Spinal cord (tissue), 10 donors: ENCODE measurements around the gene DGKH. TPM values are rescaled to one million over a fixed set of nuclear protein-coding genes. Genes with fewer than 3 reads are reported as not detected.

Experiments
- DNase-seq, 6 donors: peaks; one replicate each; pipeline versions ENCODE4 v3.0.0 to v3.0.0-alpha.2; 2013 to 2015; ENCODE audit warnings: low spot score in 6 of 6, low read depth in 4 of 6
- H3K27ac ChIP-seq: one replicate; pipeline ENCODE4 v1.5.1; 2013; ENCODE audit warnings: low read depth, low read length, control low read depth
- H3K27me3 ChIP-seq: one replicate; pipeline ENCODE4 v1.6.1; 2013; ENCODE audit warnings: low read length; ENCODE audit not compliant: control insufficient read depth, insufficient read depth
- H3K36me3 ChIP-seq: one replicate; pipeline ENCODE4 v1.6.1; 2013; ENCODE audit warnings: low read length; ENCODE audit not compliant: control insufficient read depth, insufficient read depth
- H3K4me1 ChIP-seq: one replicate; pipeline ENCODE4 v1.6.1; 2013; ENCODE audit warnings: low read length; ENCODE audit not compliant: control insufficient read depth, insufficient read depth
- H3K4me3 ChIP-seq: one replicate; pipeline ENCODE4 v1.5.1; 2013; ENCODE audit warnings: low read depth, low read length, control low read depth
- H3K9me3 ChIP-seq: one replicate; pipeline ENCODE4 v1.6.1; 2013; ENCODE audit warnings: low read length; ENCODE audit not compliant: control insufficient read depth, insufficient read depth
- WGBS: methylation state at CpG from one replicate; pipeline ENCODE4 v1.1.5; 2013; ENCODE audit warnings: missing lambda C conversion rate; ENCODE audit not compliant: insufficient coverage; 5-methylcytosine and 5-hydroxymethylcytosine counted together
- polyA plus RNA-seq, 2 donors: library from polyadenylated mRNA; unstranded; fragments of 120-200 nt; gene quantifications; one replicate each; pipeline ENCODE4 v1.2.1, GENCODE V29; 2013; ENCODE audit not compliant: insufficient read length in 2 of 2
- total RNA-seq, 2 donors: library from RNA; depleted of rRNA in 1 of 2; stranded (reverse); fragments of 120-200 nt in 1 of 2; fragments of >200 nt in 1 of 2; gene quantifications; one replicate each; pipeline versions ENCODE4 v1.2.3 to v1.2.4, GENCODE V29; 2013 to 2014
- donor health status: healthy.

Gene DGKH
- total and polyA plus RNA-seq, 4 donors: 3.8 to 49.5 (median 6.3) TPM

GRCh38 chr13:42173789-42174343 is 125.4 kb downstream of the DGKH start:
- H3K4me3 ChIP-seq: no peak overlapping the region
- DNase-seq: no peak
- H3K27me3 ChIP-seq: no peaks in the 10 kb centered on the region
- no peaks in the 10 kb centered on the region for H3K36me3 ChIP-seq
- no peaks in the 10 kb centered on the region for H3K9me3 ChIP-seq
- whole genome bisulfite sequencing: no CpG with 5 or more reads among the region's 4 CpGs
- H3K27ac ChIP-seq: no peak overlapping the region
- H3K4me1 ChIP-seq: no peaks in the 10 kb centered on the region

DNA sequence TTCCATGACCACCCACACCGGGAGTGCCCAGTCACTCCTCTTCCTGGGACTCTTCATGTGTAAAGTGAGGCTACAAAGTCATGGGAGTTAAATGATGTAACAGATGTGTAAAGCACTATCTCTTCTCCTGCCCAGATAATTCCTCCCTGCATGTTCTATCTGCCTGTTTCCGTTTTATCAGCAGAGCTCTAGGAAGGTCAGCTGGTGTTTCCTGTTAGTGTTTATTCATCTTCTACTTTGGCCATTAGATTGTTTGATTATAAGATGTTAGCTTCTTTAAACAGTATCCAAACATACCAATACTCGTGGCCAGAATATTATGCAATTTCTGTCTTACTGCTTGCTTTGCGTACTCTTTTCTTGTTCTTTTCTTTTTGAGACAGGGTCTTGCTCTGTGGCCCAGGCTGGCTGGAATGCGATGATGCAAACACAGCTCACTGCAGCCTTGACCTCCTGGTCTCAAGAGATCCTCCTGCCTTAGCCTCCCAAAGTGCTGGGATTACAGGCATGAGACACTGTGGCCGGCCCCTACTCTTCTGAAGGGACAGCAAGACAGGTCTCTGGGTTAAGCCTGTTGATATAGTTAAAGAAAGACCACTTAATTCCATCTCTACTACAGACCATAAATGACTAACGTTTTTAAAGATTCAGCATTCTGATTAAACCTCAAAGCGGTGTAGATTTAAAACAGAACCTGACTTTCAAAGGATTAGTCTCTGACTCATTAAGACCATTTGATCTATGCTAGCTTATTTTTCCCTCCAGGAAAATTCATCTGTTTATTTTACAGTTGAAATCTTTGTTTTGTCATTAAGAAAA is 126.1 kb downstream of the DGKH start:
- Histone ChIP-seq H3K36me3 (no peaks in the 10 kb centered on the region), H3K27ac (no peak overlapping the region), H3K4me1 (no peaks in the 10 kb centered on the region), H3K27me3 (no peaks in the 10 kb centered on the region), H3K4me3 (no peak overlapping the region), H3K9me3 (no peaks in the 10 kb centered on the region)
- no peak for DNase-seq
- WGBS: 93% methylated on average over 3 of the region's 8 CpGs

- Histone ChIP-seq H3K27ac (no peak overlapping the region), H3K27me3 (no peaks in the 10 kb centered on the region), H3K9me3 (no peaks in the 10 kb centered on the region), H3K36me3 (no peaks in the 10 kb centered on the region), H3K4me1 (no peaks in the 10 kb centered on the region), H3K4me3 (no peak overlapping the region)
- DNase-seq: no peak
Measured at GRCh38 chr13:42176294-42176693, 127.8 kb downstream of the DGKH start.

DNA sequence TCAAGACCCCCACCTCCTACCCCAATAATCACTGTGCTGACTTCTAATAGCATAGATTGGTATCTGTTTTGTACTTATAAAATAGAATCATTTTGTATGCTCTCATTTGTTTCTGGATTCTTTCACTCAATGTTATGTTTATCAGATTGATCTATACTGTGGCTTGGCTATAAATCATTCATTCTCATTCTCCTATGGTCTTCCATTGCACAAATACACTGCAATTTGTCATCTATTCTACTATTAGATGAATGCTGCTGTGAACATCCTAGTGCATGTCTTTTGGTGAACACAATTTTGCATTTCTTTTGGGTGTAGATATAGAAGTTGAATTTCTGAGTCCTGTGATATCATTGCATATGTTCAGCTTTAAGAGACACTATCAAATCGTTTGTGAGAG is 128.7 kb downstream of the DGKH start:
- Histone ChIP-seq H3K36me3 (peaks cover 6% of the 10 kb centered on the region), H3K27me3 (no peaks in the 10 kb centered on the region), H3K9me3 (no peaks in the 10 kb centered on the region), H3K4me1 (no peaks in the 10 kb centered on the region), H3K4me3 (no peak overlapping the region), H3K27ac (no peak overlapping the region)
- DNase-seq: no peak
- 83% methylated on average over 1 of the region's 1 CpG for WGBS

- no peaks in the 10 kb centered on the region for H3K4me1 ChIP-seq
- H3K27ac ChIP-seq: no peak overlapping the region
- DNase-seq: no peak
- H3K9me3 ChIP-seq: no peaks in the 10 kb centered on the region
- no peak overlapping the region for H3K4me3 ChIP-seq
- WGBS: 90% methylated on average over 1 of the region's 2 CpGs
- H3K36me3 ChIP-seq: peaks cover 6% of the 10 kb centered on the region
- H3K27me3 ChIP-seq: no peaks in the 10 kb centered on the region
Measured at GRCh38 chr13:42181381-42181953, 133.0 kb downstream of the DGKH start.

- Histone ChIP-seq H3K4me3 (no peak overlapping the region), H3K27me3 (no peaks in the 10 kb centered on the region)
- WGBS: 93% methylated on average over 5 of the region's 7 CpGs
Measured at GRCh38 chr13:42189061-42189460, 140.6 kb downstream of the DGKH start.

DNA sequence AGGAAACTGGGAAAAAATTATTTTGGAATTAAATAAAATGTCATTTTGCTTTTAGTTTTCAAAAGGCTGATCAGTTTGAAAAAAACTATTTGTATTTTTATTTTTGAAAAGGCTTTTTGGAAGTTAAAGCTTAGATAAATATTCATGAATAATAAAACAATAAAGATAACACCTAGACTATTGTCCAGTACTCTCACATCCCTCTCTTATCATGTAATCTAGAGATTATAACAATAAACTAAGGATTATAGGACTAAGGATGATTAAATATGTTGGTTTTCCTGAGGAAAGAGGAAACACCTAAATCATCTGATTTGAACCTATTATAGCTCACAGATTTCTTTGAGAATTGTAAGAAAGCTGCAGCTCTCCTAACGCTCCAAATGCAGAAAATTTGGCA is 142.1 kb downstream of the DGKH start:
- WGBS: 100% methylated on average over 1 of the region's 1 CpG
- no peaks in the 10 kb centered on the region for H3K4me1 ChIP-seq
- no peak overlapping the region for H3K27ac ChIP-seq
- no peak for DNase-seq
- H3K36me3 ChIP-seq: peaks cover 2% of the 10 kb centered on the region
- H3K4me3 ChIP-seq: no peak overlapping the region
- no peaks in the 10 kb centered on the region for H3K27me3 ChIP-seq
- H3K9me3 ChIP-seq: no peaks in the 10 kb centered on the region

More at GRCh38 chr13:42189061-42189460, 140.6 kb downstream of the DGKH start:
- DNase-seq: no peak
- no peaks in the 10 kb centered on the region for H3K9me3 ChIP-seq
- no peaks in the 10 kb centered on the region for H3K36me3 ChIP-seq
- H3K4me1 ChIP-seq: no peaks in the 10 kb centered on the region
- no peak overlapping the region for H3K27ac ChIP-seq

DNA sequence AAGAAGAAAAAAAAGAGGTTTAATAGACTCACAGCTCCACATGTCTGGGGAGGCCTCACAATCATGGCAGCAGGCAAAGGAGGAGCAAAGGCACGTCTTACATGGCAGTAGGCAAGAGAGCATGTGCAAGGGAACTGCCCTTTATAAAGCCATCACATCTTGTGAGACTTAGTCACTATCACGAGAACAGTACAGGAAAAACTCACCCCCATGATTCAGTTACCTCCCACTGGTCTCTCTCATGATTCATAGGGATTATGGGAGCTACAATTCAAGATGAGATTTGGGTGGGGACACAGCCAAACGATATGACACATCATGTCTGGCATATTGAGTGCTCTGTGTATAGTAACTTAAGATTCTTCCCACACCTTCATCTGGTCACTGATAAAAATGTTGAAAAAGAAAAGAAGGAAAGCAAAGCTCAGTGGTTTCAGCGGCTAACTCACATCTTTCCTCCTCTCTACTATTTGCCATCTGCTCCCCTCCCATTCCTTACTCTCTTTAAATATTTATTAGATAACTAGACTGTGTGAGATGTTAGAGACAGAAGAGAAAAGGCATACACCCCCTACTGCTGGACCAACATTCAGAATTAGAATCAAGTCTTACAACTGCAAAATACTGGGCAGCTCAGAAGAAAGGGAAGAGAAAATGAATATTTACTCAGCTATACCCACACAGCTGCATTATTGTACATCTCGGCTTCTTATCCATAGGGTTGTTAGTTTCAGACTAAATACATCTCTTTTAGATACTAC is 163.4 kb downstream of the DGKH start:
- no peak overlapping the region for H3K27ac ChIP-seq
- H3K9me3 ChIP-seq: no peaks in the 10 kb centered on the region
- no peak overlapping the region for H3K4me3 ChIP-seq
- 100% methylated on average over 1 of the region's 5 CpGs for WGBS
- H3K27me3 ChIP-seq: no peaks in the 10 kb centered on the region
- H3K4me1 ChIP-seq: no peaks in the 10 kb centered on the region
- no peak for DNase-seq
- no peaks in the 10 kb centered on the region for H3K36me3 ChIP-seq

DNA sequence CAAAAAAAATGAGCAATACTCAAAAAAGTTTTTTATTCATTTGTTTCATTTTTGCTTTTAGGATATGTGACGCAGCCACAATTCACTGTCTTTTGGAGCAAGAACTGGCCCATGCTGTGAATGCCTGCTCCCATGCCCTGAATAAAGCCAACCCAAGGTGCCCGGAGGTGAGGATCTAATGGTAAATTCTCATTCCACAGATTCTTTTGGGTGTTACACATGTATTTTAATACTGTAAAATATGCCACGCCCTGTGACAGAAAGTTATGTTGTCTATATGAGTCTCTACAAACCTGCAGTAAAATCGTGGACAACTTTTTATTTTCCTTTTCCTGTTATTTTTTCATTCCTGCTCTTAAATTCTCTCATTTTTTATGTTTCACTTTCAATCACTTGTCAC is 166.0 kb downstream of the DGKH start:
- 79% methylated on average over 1 of the region's 4 CpGs for WGBS
- DNase-seq: no peak
- Histone ChIP-seq H3K27ac (no peak overlapping the region), H3K4me1 (no peaks in the 10 kb centered on the region), H3K36me3 (no peaks in the 10 kb centered on the region), H3K4me3 (no peak overlapping the region), H3K27me3 (no peaks in the 10 kb centered on the region), H3K9me3 (no peaks in the 10 kb centered on the region)
